Loucy (cell line): ENCODE results near the gene TCHHL1.
"Not testable (repeated sequence)": the region's sequence is repeated elsewhere in the genome, so short reads cannot be mapped to it uniquely, and the experiment has no call there.

ENCODE experiments used
- H2AFZ ChIP-seq: fragments of 200-600 bp; sonication (generic); 2 replicates; pipeline ENCODE4 v1.6.0; 2016; ENCODE audit warnings: antibody characterized with exemption, mild to moderate bottlenecking, low read length, moderate library complexity
- H3F3A ChIP-seq: fragments of 200-600 bp; 2 replicates; pipeline ENCODE4 v1.6.0; 2016; ENCODE audit warnings: antibody characterized with exemption, low read depth, mild to moderate bottlenecking
- H3K27me3 ChIP-seq: fragments of 200-600 bp; sonication (generic); 2 replicates; pipeline ENCODE4 v1.6.1; 2014; ENCODE audit warnings: low read length, mild to moderate bottlenecking; ENCODE audit not compliant: insufficient read depth, poor library complexity, severe bottlenecking
- H3K36me3 ChIP-seq: fragments of 200-600 bp; sonication (generic); 2 replicates; pipeline ENCODE4 v1.6.1; 2016; ENCODE audit warnings: low read length; ENCODE audit not compliant: insufficient read depth
- H3K4me1 ChIP-seq: fragments of 200-600 bp; sonication (generic); 2 replicates; pipeline ENCODE4 v1.5.1; 2014; ENCODE audit warnings: low read length, mild to moderate bottlenecking; ENCODE audit not compliant: insufficient read depth, poor library complexity, severe bottlenecking
- H3K4me2 ChIP-seq: fragments of 200-600 bp; sonication (generic); 2 replicates; pipeline ENCODE4 v1.6.0; 2014; ENCODE audit warnings: antibody characterized with exemption, low read length, low read depth, mild to moderate bottlenecking; ENCODE audit not compliant: poor library complexity, severe bottlenecking
- H3K4me3 ChIP-seq: fragments of 200-600 bp; sonication (generic); 2 replicates; pipeline ENCODE4 v1.5.1; 2014; ENCODE audit warnings: low read length, mild to moderate bottlenecking, mixed read lengths; ENCODE audit not compliant: poor library complexity, severe bottlenecking
- H3K79me2 ChIP-seq: fragments of 200-600 bp; sonication (generic); 2 replicates; pipeline ENCODE4 v1.6.1; 2014; ENCODE audit warnings: low read length; ENCODE audit not compliant: insufficient read depth
- H3K9ac ChIP-seq: fragments of 200-600 bp; sonication (generic); 2 replicates; pipeline ENCODE4 v1.6.0; 2014; ENCODE audit warnings: mild to moderate bottlenecking, low read depth, low read length, moderate library complexity; ENCODE audit not compliant: poor library complexity, severe bottlenecking
- H3K9me2 ChIP-seq: fragments of 200-600 bp; sonication (generic); replicated peaks from 2 replicates; pipeline ENCODE4 v1.6.1; 2016; ENCODE audit warnings: low read depth, low read length, mixed read lengths
- H3K9me3 ChIP-seq: fragments of 200-600 bp; sonication (generic); 2 replicates; pipeline ENCODE4 v1.6.1; 2014; ENCODE audit warnings: mild to moderate bottlenecking, antibody characterized with exemption, low read length, low read depth; ENCODE audit not compliant: insufficient read depth
- H4K20me1 ChIP-seq: fragments of 200-600 bp; sonication (generic); 2 replicates; pipeline ENCODE4 v1.6.0; 2014; ENCODE audit warnings: antibody characterized with exemption, low read length, mild to moderate bottlenecking; ENCODE audit not compliant: insufficient read depth, poor library complexity, severe bottlenecking
- CTCF ChIP-seq: fragments of 200-600 bp; sonication (generic); conservative IDR thresholded peaks from 2 replicates; pipeline ENCODE4 v1.5.1; 2014; ENCODE audit warnings: mild to moderate bottlenecking, antibody characterized with exemption, low read length
- EZH2phosphoT487 ChIP-seq: fragments of 200-600 bp; IDR thresholded peaks from 2 replicates; pipeline ENCODE4 v1.6.1; 2018; ENCODE audit warnings: antibody characterized with exemption, mild to moderate bottlenecking, moderate library complexity, borderline replicate concordance

TCHHL1 gene

DNA sequence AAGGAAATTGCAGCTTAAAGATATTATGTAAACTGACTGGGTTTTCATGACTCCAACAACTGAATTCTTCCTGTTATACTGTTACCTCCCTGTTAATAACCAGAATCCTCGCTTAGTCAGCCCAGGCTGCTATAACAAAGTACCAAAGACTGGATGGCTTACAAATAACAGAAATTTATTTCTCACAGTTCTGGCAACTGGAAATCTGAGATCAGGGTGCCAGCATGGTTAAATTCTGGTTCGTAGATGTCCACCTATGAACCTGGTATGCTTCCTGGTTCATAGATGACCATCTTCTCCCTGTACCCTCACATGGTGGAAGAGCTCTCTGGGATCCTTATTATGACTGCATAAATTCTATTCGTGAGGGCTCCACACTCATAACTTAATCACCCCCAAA lies 8.1 kb upstream of the TCHHL1 start:
- Histone ChIP-seq H3K79me2 (no peaks in the 10 kb centered on the region), H3K4me3 (no peak overlapping the region), H3F3A (no peaks in the 10 kb centered on the region), H3K9me3 (peaks cover 9% of the 10 kb centered on the region; the same call in 1 of the 2 replicates), H3K4me1 (no peaks in the 10 kb centered on the region), H3K36me3 (no peaks in the 10 kb centered on the region), H3K9me2 (no peaks in the 10 kb centered on the region), H3K4me2 (no peak overlapping the region), H3K9ac (no peak overlapping the region), H2AFZ (no peak overlapping the region), H3K27me3 (no peaks in the 10 kb centered on the region), H4K20me1 (no peaks in the 10 kb centered on the region)
- no peak for TF ChIP-seq CTCF

- H3K9me3 ChIP-seq = no peaks in the 10 kb centered on the region
- peaks cover 49% of the 10 kb centered on the region for H3K4me1 ChIP-seq
- H3K79me2 ChIP-seq = no peaks in the 10 kb centered on the region
- no peak overlapping the region for H3K9ac ChIP-seq
- H3K36me3 ChIP-seq = no peaks in the 10 kb centered on the region
- H3K4me2 ChIP-seq = peak overlapping the region; percentile 47
- no peaks in the 10 kb centered on the region for H3K27me3 ChIP-seq
- H4K20me1 ChIP-seq = no peaks in the 10 kb centered on the region
- TF ChIP-seq EZH2phosphoT487 = no peak
- TF ChIP-seq CTCF = no peak
- 0 out of 2 replicates have a peak, but pooled peaks cover 3% of the 10 kb centered on the region for H3F3A ChIP-seq
- H3K4me3 ChIP-seq = peak overlapping the region; percentile 30
- no peaks in the 10 kb centered on the region for H3K9me2 ChIP-seq
- peak overlapping the region; percentile 88 for H2AFZ ChIP-seq
Measured at GRCh38 chr1:152086760-152087159, 2.1 kb downstream of the TCHHL1 start.

GRCh38 chr1:152084853-152085252 lies 4.0 kb downstream of the TCHHL1 start:
- TF ChIP-seq EZH2phosphoT487 = no peak
- TF ChIP-seq CTCF = no peak
- Histone ChIP-seq H3K9me2 (no peaks in the 10 kb centered on the region), H3K36me3 (no peaks in the 10 kb centered on the region), H3F3A (0 out of 2 replicates have a peak, but pooled peaks cover 3% of the 10 kb centered on the region), H3K27me3 (no peaks in the 10 kb centered on the region), H3K4me3 (peak overlapping the region; percentile 6), H3K4me1 (peaks cover 49% of the 10 kb centered on the region), H3K4me2 (peak overlapping the region; percentile 45), H2AFZ (0 out of 2 replicates have a peak overlapping the region, but pooled peaks have one; percentile 9), H3K9ac (peak overlapping the region; percentile 14), H3K79me2 (no peaks in the 10 kb centered on the region), H4K20me1 (no peaks in the 10 kb centered on the region), H3K9me3 (no peaks in the 10 kb centered on the region)

DNA sequence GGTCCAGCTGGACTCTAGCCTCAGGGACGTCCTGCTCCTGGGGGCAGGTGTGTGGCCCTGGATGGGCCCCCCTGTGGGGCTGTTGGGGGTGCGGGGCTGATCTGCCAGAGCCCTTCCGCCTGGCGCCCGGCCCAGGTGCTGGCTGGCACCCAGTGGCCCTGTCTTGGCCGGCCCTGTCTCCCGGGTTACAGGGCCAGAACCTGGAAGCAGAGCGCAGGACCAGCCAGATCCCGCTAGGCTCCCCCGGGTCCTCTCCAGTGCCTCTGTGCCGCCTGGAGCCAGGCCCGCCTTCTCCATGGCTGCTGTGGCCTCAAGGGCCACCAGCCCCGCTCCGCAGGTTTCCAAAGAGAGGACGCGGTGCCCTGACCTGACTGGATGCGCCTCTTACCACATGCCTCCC lies 7.8 kb downstream of the TCHHL1 start:
- not testable (repeated sequence) for H4K20me1 ChIP-seq, H3K79me2 ChIP-seq, H3K9me2 ChIP-seq, H3K27me3 ChIP-seq, H3K4me2 ChIP-seq, H3K9me3 ChIP-seq, H3K36me3 ChIP-seq, H2AFZ ChIP-seq, H3F3A ChIP-seq, H3K9ac ChIP-seq, H3K4me3 ChIP-seq
- H3K4me1 ChIP-seq = peaks cover 28% of the 10 kb centered on the region

GRCh38 chr1:152080494-152080893 lies 8.4 kb downstream of the TCHHL1 start:
- H3F3A ChIP-seq, H3K27me3 ChIP-seq, H3K9me3 ChIP-seq, H2AFZ ChIP-seq, H3K4me2 ChIP-seq, H3K36me3 ChIP-seq, H3K79me2 ChIP-seq, H4K20me1 ChIP-seq, H3K9me2 ChIP-seq, H3K4me3 ChIP-seq, H3K9ac ChIP-seq: not testable (repeated sequence)
- H3K4me1 ChIP-seq = peaks cover 25% of the 10 kb centered on the region
